Globus pallidus (tissue), 1 donor: Measurements from ENCODE around the gene CNTN4.

ENCODE experiments used
- DNase-seq: peaks from one replicate; pipeline ENCODE4 v3.0.0-alpha.2; 2015; ENCODE audit warnings: low spot score

CNTN4 gene

GRCh38 chr3:2153053-2153452, 54.4 kb downstream of the CNTN4 start:
- no peak for DNase-seq

GRCh38 chr3:2153547-2153946, 54.9 kb downstream of the CNTN4 start:
- DNase-seq = no peak

GRCh38 chr3:2154621-2155020, 56.0 kb downstream of the CNTN4 start:
- no peak for DNase-seq

- no peak for DNase-seq
Measured at GRCh38 chr3:2156244-2156847, 57.7 kb downstream of the CNTN4 start.

GRCh38 chr3:2158828-2159227, 60.2 kb downstream of the CNTN4 start:
- DNase-seq = no peak

- DNase-seq = no peak
Measured at GRCh38 chr3:2166552-2166951, 67.9 kb downstream of the CNTN4 start.

- DNase-seq = no peak
Measured at GRCh38 chr3:2172561-2173171, 74.0 kb downstream of the CNTN4 start.

GRCh38 chr3:2180634-2181033, 82.0 kb downstream of the CNTN4 start:
- no peak for DNase-seq

- DNase-seq = no peak
Measured at GRCh38 chr3:2198776-2199279, 100.2 kb downstream of the CNTN4 start.

GRCh38 chr3:2204054-2204453, 105.4 kb downstream of the CNTN4 start:
- DNase-seq = no peak

GRCh38 chr3:2205692-2206091, 107.0 kb downstream of the CNTN4 start:
- DNase-seq = no peak

- DNase-seq = no peak
Measured at GRCh38 chr3:2206536-2206935, 107.9 kb downstream of the CNTN4 start.

- no peak for DNase-seq
Measured at GRCh38 chr3:2211568-2211967, 112.9 kb downstream of the CNTN4 start.

- DNase-seq = no peak
Measured at GRCh38 chr3:2212206-2212605, 113.5 kb downstream of the CNTN4 start.

- no peak for DNase-seq
Measured at GRCh38 chr3:2218375-2218774, 119.7 kb downstream of the CNTN4 start.

GRCh38 chr3:2218816-2219215, 120.2 kb downstream of the CNTN4 start:
- no peak for DNase-seq

GRCh38 chr3:2236203-2236602, 137.5 kb downstream of the CNTN4 start:
- no peak for DNase-seq

- no peak for DNase-seq
Measured at GRCh38 chr3:2244137-2244536, 145.5 kb downstream of the CNTN4 start.

GRCh38 chr3:2246873-2247648, 148.4 kb downstream of the CNTN4 start:
- no peak for DNase-seq

- DNase-seq = no peak
Measured at GRCh38 chr3:2247831-2248230, 149.2 kb downstream of the CNTN4 start.

- DNase-seq = no peak
Measured at GRCh38 chr3:2250783-2251182, 152.1 kb downstream of the CNTN4 start.

- no peak for DNase-seq
Measured at GRCh38 chr3:2261747-2262146, 163.1 kb downstream of the CNTN4 start.

- no peak for DNase-seq
Measured at GRCh38 chr3:2262204-2262603, 163.5 kb downstream of the CNTN4 start.
